ENCODE measurements around the gene MYL11. TPM values are rescaled to one million over a fixed set of nuclear protein-coding genes. Genes with fewer than 3 reads are reported as not detected.
"Not testable (repeated sequence)": the region's sequence is repeated elsewhere in the genome, so short reads cannot be mapped to it uniquely, and the experiment has no call there.

The MYL11 gene
- total RNA-seq, 5 donors from 2014 or later (not counting 1 experiment from before 2014, with no cell fraction given) = 0.91 to 1.3 (median 1.1) TPM; not detected in 2

GRCh38 chr16:30395992-30396585 lies 21.5 kb downstream of the MYL11 start:
- ChIA-PET CTCF (interaction anchor here in 1 of 2 donors (1.2 to 1.9 kb wide), 4 partner anchors 11 to 25 kb away, joined by 3 to 8 read pairs (median 4); no protein-coding TSS in a partner anchor), POLR2A (interaction anchor here in 1 of 2 donors (0.5 kb wide), 1 partner anchor 1904 kb away, joined by 5 read pairs; the partner anchor contains the start of gene CLN3)
- Histone ChIP-seq H3K36me3 (ENCODE audit: control insufficient read depth in 2 of 2, extremely low read depth in 1 of 2, insufficient read depth in 1 of 2, low read length in 1 of 2) (peaks cover 2 to 18% of the 10 kb centered on the region in 2 donors), H3K4me1 (ENCODE audit: control insufficient read depth in 1 of 2, extremely low read depth in 1 of 2, insufficient read depth in 2 of 2, low read length in 2 of 2) (peaks cover 9 to 65% of the 10 kb centered on the region in 2 experiments), H3K4me3 (ENCODE audit: control insufficient read depth in 1 of 2, extremely low read depth in 1 of 2, low read length in 1 of 2) (peak overlapping the region; percentile 69 to 79), H3K27ac (ENCODE audit: low read length) (no peak overlapping the region), H3K9me3 (no peaks in the 10 kb centered on the region), H3K27me3 (replicated peaks in 1 of 2; ENCODE audit: control insufficient read depth in 2 of 2, extremely low read depth in 1 of 2, insufficient read depth in 2 of 2, low read length in 1 of 2) (peaks cover 0 to 8% of the 10 kb centered on the region in 2 experiments)
- Mint-ChIP-seq H3K27ac (peak overlapping the region; percentile 67 to 90), H3K4me1 (peaks cover 33 to 42% (median 41%) of the 10 kb centered on the region in 3 donors), H3K36me3 (no peaks in the 10 kb centered on the region), H3K4me3 (peak overlapping the region; percentile 77 to 88 (median 84)), H3K9me3 (no peaks in the 10 kb centered on the region), H3K27me3 (no peaks in the 10 kb centered on the region)
- no peak for DNase-seq
- peak in 1 of 4 experiments; percentile 10 for ATAC-seq (replicated peaks in 1 of 4)
- 33% methylated on average over 11 of the region's 13 CpGs for WGBS (ENCODE audit: insufficient coverage)

- not testable (repeated sequence) for H3K9me3 Mint-ChIP-seq; H3K27ac ChIP-seq (ENCODE audit: low read length); H3K27me3 Mint-ChIP-seq; H3K36me3 Mint-ChIP-seq; ATAC-seq (replicated peaks in 1 of 4); H3K9me3 ChIP-seq; H3K4me3 ChIP-seq (ENCODE audit: control insufficient read depth in 1 of 2, extremely low read depth in 1 of 2, low read length in 1 of 2); H3K27me3 ChIP-seq (replicated peaks in 1 of 2; ENCODE audit: control insufficient read depth in 2 of 2, extremely low read depth in 1 of 2, insufficient read depth in 2 of 2, low read length in 1 of 2); DNase-seq
- Mint-ChIP-seq H3K4me1 (peaks cover 35 to 47% (median 43%) of the 10 kb centered on the region in 3 donors), H3K27ac (peak overlapping the region; percentile 39 to 49), H3K4me3 (peak overlapping the region; percentile 77 to 88 (median 84))
- POLR2A ChIA-PET = interaction anchor here in 1 of 2 donors (0.5 kb wide), 1 partner anchor 1905 kb away, joined by 5 read pairs; the partner anchor contains the start of gene CLN3
- Histone ChIP-seq H3K4me1 (ENCODE audit: control insufficient read depth in 1 of 2, extremely low read depth in 1 of 2, insufficient read depth in 2 of 2, low read length in 2 of 2) (peaks cover 9 to 67% of the 10 kb centered on the region in 2 experiments), H3K36me3 (ENCODE audit: control insufficient read depth in 2 of 2, extremely low read depth in 1 of 2, insufficient read depth in 1 of 2, low read length in 1 of 2) (peaks cover 2 to 18% of the 10 kb centered on the region in 2 donors)
- CTCF ChIA-PET = interaction anchor here in 1 of 2 donors (1.2 to 1.9 kb wide), 2 partner anchors 10 to 26 kb away, joined by 3 to 8 read pairs; no protein-coding TSS in a partner anchor
- WGBS (ENCODE audit: insufficient coverage) = 92% methylated on average over 2 of the region's 4 CpGs
Measured at GRCh38 chr16:30396627-30397026, 22.0 kb downstream of the MYL11 start.

DNA sequence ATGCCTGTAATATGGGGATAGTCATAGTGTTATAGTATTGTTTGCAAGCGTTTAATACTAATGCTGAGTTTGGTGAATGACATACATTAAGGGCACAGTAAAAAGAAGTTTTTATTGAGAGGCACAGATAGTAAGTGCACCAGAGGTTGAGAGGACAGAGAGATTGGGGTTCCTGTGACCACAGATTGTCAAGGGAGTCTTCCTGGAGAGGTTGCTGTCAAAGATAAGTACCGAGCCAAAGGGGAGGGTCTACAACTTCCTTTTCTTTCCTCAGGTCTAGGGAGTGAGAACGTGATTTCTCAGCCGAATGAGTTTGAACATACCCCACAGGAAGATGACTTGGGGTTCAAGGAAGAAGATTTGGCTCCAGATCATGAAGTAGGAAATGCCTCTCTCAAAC lies 22.5 kb downstream of the MYL11 start:
- CTCF ChIA-PET = no interaction called here
- ATAC-seq (replicated peaks in 1 of 4) (no peak), DNase-seq (no peak)
- Histone ChIP-seq H3K27ac (ENCODE audit: low read length) (no peak overlapping the region), H3K4me3 (ENCODE audit: control insufficient read depth in 1 of 2, extremely low read depth in 1 of 2, low read length in 1 of 2) (no peak overlapping the region), H3K27me3 (replicated peaks in 1 of 2; ENCODE audit: control insufficient read depth in 2 of 2, extremely low read depth in 1 of 2, insufficient read depth in 2 of 2, low read length in 1 of 2) (peaks cover 0 to 8% of the 10 kb centered on the region in 2 experiments), H3K4me1 (ENCODE audit: control insufficient read depth in 1 of 2, extremely low read depth in 1 of 2, insufficient read depth in 2 of 2, low read length in 2 of 2) (peaks cover 9 to 67% of the 10 kb centered on the region in 2 experiments), H3K9me3 (no peaks in the 10 kb centered on the region), H3K36me3 (ENCODE audit: control insufficient read depth in 2 of 2, extremely low read depth in 1 of 2, insufficient read depth in 1 of 2, low read length in 1 of 2) (peaks cover 2 to 18% of the 10 kb centered on the region in 2 donors)
- peaks cover 37 to 50% (median 46%) of the 10 kb centered on the region in 3 donors for H3K4me1 Mint-ChIP-seq
- H3K27ac Mint-ChIP-seq = peak overlapping the region; percentile 39 to 49
- WGBS (ENCODE audit: insufficient coverage) = 78% methylated on average over 1 of the region's 4 CpGs
- H3K4me3 Mint-ChIP-seq = peak overlapping the region; percentile 77 to 88 (median 84)
- POLR2A ChIA-PET = no interaction called here
- no peaks in the 10 kb centered on the region for H3K36me3 Mint-ChIP-seq
- H3K27me3 Mint-ChIP-seq = no peaks in the 10 kb centered on the region
- H3K9me3 Mint-ChIP-seq = no peaks in the 10 kb centered on the region

- Histone ChIP-seq H3K4me1 (ENCODE audit: control insufficient read depth in 1 of 2, extremely low read depth in 1 of 2, insufficient read depth in 2 of 2, low read length in 2 of 2) (peaks cover 9 to 67% of the 10 kb centered on the region in 2 experiments), H3K36me3 (ENCODE audit: control insufficient read depth in 2 of 2, extremely low read depth in 1 of 2, insufficient read depth in 1 of 2, low read length in 1 of 2) (peaks cover 2 to 18% of the 10 kb centered on the region in 2 donors), H3K9me3 (no peaks in the 10 kb centered on the region), H3K27me3 (replicated peaks in 1 of 2; ENCODE audit: control insufficient read depth in 2 of 2, extremely low read depth in 1 of 2, insufficient read depth in 2 of 2, low read length in 1 of 2) (peaks cover 0 to 8% of the 10 kb centered on the region in 2 experiments), H3K27ac (ENCODE audit: low read length) (no peak overlapping the region), H3K4me3 (ENCODE audit: control insufficient read depth in 1 of 2, extremely low read depth in 1 of 2, low read length in 1 of 2) (no peak overlapping the region)
- H3K4me3 Mint-ChIP-seq = no peak overlapping the region
- H3K27ac Mint-ChIP-seq = no peak overlapping the region
- WGBS (ENCODE audit: insufficient coverage) = 82% methylated on average over 36 of the region's 42 CpGs
- no peaks in the 10 kb centered on the region for H3K36me3 Mint-ChIP-seq
- ChIA-PET POLR2A (interaction anchor here in 1 of 2 donors (0.6 kb wide), 1 partner anchor 22 kb away, joined by 3 read pairs; no protein-coding TSS in a partner anchor), CTCF (no interaction called here)
- DNase-seq = no peak
- no peak for ATAC-seq (replicated peaks in 1 of 4)
- H3K4me1 Mint-ChIP-seq = peaks cover 37 to 50% (median 46%) of the 10 kb centered on the region in 3 donors
- H3K27me3 Mint-ChIP-seq = no peaks in the 10 kb centered on the region
- no peaks in the 10 kb centered on the region for H3K9me3 Mint-ChIP-seq
Measured at GRCh38 chr16:30397776-30398660, 23.4 kb downstream of the MYL11 start.

DNA sequence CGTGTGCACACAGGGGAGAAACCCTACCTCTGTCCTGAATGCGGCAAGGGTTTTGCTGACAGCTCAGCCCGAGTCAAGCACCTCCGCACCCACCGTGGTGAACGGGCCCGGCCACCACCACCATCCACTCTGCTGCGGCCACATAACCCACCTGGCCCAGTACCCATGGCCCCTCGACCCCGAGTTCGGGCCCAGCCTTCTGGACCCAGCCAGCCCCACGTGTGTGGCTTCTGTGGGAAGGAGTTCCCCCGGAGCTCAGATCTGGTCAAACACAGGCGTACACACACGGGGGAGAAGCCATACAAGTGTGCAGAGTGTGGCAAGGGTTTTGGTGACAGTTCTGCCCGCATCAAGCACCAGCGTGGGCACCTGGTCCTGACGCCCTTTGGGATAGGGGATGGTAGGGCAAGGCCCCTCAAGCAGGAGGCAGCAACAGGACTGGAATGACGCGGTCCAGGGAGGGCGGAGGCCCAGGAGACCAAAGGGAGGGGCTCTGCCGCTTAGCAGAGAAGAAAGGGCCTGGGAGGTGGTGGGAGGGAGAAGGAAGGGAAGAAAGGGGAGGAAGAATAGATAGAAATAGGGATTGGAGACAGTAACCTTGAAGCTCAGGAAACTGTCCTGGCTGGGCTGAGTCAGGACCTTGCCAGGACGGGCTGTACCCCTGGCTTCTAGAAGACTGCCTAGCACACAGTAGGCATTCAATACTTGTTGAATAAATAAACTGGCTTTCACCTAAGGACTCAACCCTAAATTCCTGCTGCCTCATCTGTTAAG lies 24.2 kb downstream of the MYL11 start:
- H3K4me1 Mint-ChIP-seq = peaks cover 37 to 50% (median 46%) of the 10 kb centered on the region in 3 donors
- no peaks in the 10 kb centered on the region for H3K27me3 Mint-ChIP-seq
- peaks cover 0 to 8% of the 10 kb centered on the region in 2 experiments for H3K27me3 ChIP-seq (replicated peaks in 1 of 2; ENCODE audit: control insufficient read depth in 2 of 2, extremely low read depth in 1 of 2, insufficient read depth in 2 of 2, low read length in 1 of 2)
- peaks cover 2 to 18% of the 10 kb centered on the region in 2 donors for H3K36me3 ChIP-seq (ENCODE audit: control insufficient read depth in 2 of 2, extremely low read depth in 1 of 2, insufficient read depth in 1 of 2, low read length in 1 of 2)
- POLR2A ChIA-PET = interaction anchor here in 1 of 2 donors (0.6 kb wide), 1 partner anchor 22 kb away, joined by 3 read pairs; no protein-coding TSS in a partner anchor
- H3K4me3 ChIP-seq (ENCODE audit: control insufficient read depth in 1 of 2, extremely low read depth in 1 of 2, low read length in 1 of 2) = no peak overlapping the region
- H3K9me3 ChIP-seq = no peaks in the 10 kb centered on the region
- peak overlapping the region; percentile 37 to 86 (median 84) for H3K4me3 Mint-ChIP-seq
- CTCF ChIA-PET = no interaction called here
- H3K36me3 Mint-ChIP-seq = no peaks in the 10 kb centered on the region
- ATAC-seq (replicated peaks in 1 of 4) (no peak), DNase-seq (no peak)
- no peak overlapping the region for H3K27ac ChIP-seq (ENCODE audit: low read length)
- H3K27ac Mint-ChIP-seq = peak overlapping the region; percentile 28 to 36
- no peaks in the 10 kb centered on the region for H3K9me3 Mint-ChIP-seq
- H3K4me1 ChIP-seq (ENCODE audit: control insufficient read depth in 1 of 2, extremely low read depth in 1 of 2, insufficient read depth in 2 of 2, low read length in 2 of 2) = peaks cover 9 to 67% of the 10 kb centered on the region in 2 experiments
- WGBS (ENCODE audit: insufficient coverage) = 84% methylated on average over 22 of the region's 23 CpGs

Data from T-cell (primary cell).